H1 (cell line): ENCODE results near the gene TEX55. TPM values are rescaled to one million over a fixed set of nuclear protein-coding genes. Genes with fewer than 3 reads are reported as not detected.

Experiments used
- CTCF ChIA-PET: fragments of 300-600 bp; sonication (Branson Sonifier 250); formaldehyde crosslinking; loops from one replicate; lab custom pipeline; 2021; ENCODE audit not compliant: partially characterized antibody; lab: Charles Lee
- POLR2A ChIA-PET: fragments of 300-600 bp; sonication (Branson Sonifier 250); formaldehyde crosslinking; loops from one replicate; lab custom pipeline; 2021; ENCODE audit warnings: inconsistent platforms; ENCODE audit not compliant: partially characterized antibody; lab: Charles Lee
- DNase-seq, 2 experiments: peaks; one replicate each; pipeline versions ENCODE4 v3.0.0 to v3.0.0-alpha.2; 2010 to 2022; ENCODE audit warnings: low spot score in 2 of 2, low read depth in 1 of 2, mixed read lengths in 1 of 2
- FAIRE-seq: peaks from 2 replicates; lab custom pipeline; 2011; peaks lifted over from hg19 to GRCh38; lab: Jason Lieb, UNC
- H2AFZ ChIP-seq: 2 replicates; pipeline ENCODE4 v1.8.1; 2012; ENCODE audit warnings: low read length, inconsistent platforms
- H2AK5ac ChIP-seq: 2 replicates; pipeline ENCODE4 v1.6.1; 2013; ENCODE audit warnings: low read depth, low read length
- H2BK120ac ChIP-seq: replicated peaks from 2 replicates; pipeline ENCODE3; 2013; ENCODE audit warnings: low read depth, low read length, inconsistent platforms
- H2BK12ac ChIP-seq: 2 replicates; pipeline ENCODE4 v1.6.1; 2013; ENCODE audit warnings: low read depth, low read length
- H2BK15ac ChIP-seq: 2 replicates; pipeline ENCODE4 v1.6.1; 2013; ENCODE audit warnings: low read length
- H2BK20ac ChIP-seq: 2 replicates; pipeline ENCODE4 v1.6.1; 2013; ENCODE audit warnings: low read length
- H2BK5ac ChIP-seq: 2 replicates; pipeline ENCODE4 v1.6.1; 2013; ENCODE audit warnings: low read depth, low read length
- H3K14ac ChIP-seq: 2 replicates; pipeline ENCODE4 v1.6.1; 2013; ENCODE audit warnings: inconsistent platforms; ENCODE audit not compliant: insufficient read length
- H3K18ac ChIP-seq: 2 replicates; pipeline ENCODE4 v1.6.1; 2013; ENCODE audit warnings: low read length; ENCODE audit errors: extremely low read depth
- H3K23ac ChIP-seq: 2 replicates; pipeline ENCODE4 v1.6.1; 2013; ENCODE audit warnings: inconsistent platforms; ENCODE audit not compliant: insufficient read length
- H3K23me2 ChIP-seq: 2 replicates; pipeline ENCODE4 v1.6.1; 2013; ENCODE audit warnings: low read depth, low read length
- H3K27ac ChIP-seq: 2 replicates; pipeline ENCODE4 v1.6.1; 2011; ENCODE audit warnings: low read depth, low read length, inconsistent platforms
- H3K27me3 ChIP-seq, 4 experiments: replicated peaks in 1 of 4; 1 replicate in 1 of 4; 2 replicates in 3 of 4; pipeline versions ENCODE4 v1.6.1 to v1.8.1; 2011 to 2013; ENCODE audit warnings: low read length in 3 of 4, mild to moderate bottlenecking in 3 of 4, inconsistent platforms in 2 of 4, mixed read lengths in 2 of 4, moderate library complexity in 1 of 4; ENCODE audit not compliant: control insufficient read depth in 3 of 4, insufficient read depth in 3 of 4; ENCODE audit errors: extremely low read depth in 1 of 4
- H3K36me3 ChIP-seq, 4 experiments: 2 replicates each; pipeline versions ENCODE4 v1.6.1 to v1.8.1; 2011 to 2013; ENCODE audit warnings: mild to moderate bottlenecking in 4 of 4, low read length in 3 of 4, moderate library complexity in 2 of 4, control low read depth in 1 of 4, inconsistent platforms in 1 of 4; ENCODE audit not compliant: insufficient read depth in 4 of 4, control insufficient read depth in 2 of 4
- H3K4ac ChIP-seq: replicated peaks from 2 replicates; pipeline ENCODE3; 2013; ENCODE audit warnings: low read length, low read depth, mixed read lengths, inconsistent platforms; ENCODE audit not compliant: insufficient read length
- H3K4me1 ChIP-seq, 4 experiments: replicated peaks in 1 of 4; 1 replicate in 1 of 4; 2 replicates in 3 of 4; pipeline versions ENCODE4 v1.6.1 to v1.8.1; 2011 to 2013; ENCODE audit warnings: low read length in 3 of 4, inconsistent platforms in 2 of 4, mixed read lengths in 1 of 4; ENCODE audit not compliant: insufficient read depth in 4 of 4, control insufficient read depth in 3 of 4
- H3K4me2 ChIP-seq, 2 experiments: 2 replicates each; pipeline versions ENCODE4 v1.6.1 to v1.8.1; 2011 to 2013; ENCODE audit warnings: low read depth in 2 of 2, low read length in 2 of 2, control low read depth in 1 of 2, inconsistent platforms in 1 of 2, mild to moderate bottlenecking in 1 of 2; ENCODE audit not compliant: insufficient read depth in 1 of 2
- H3K4me3 ChIP-seq, 4 experiments: fragments of 200-600, 300-600 bp in 1 of 4; sonication (generic), shearing (Covaris generic), sonication (Bioruptor Twin) in 1 of 4; 2 replicates each; pipeline versions ENCODE4 v1.5.1 to v1.8.1; 2011 to 2016; ENCODE audit warnings: low read length in 4 of 4, low read depth in 3 of 4, control low read depth in 2 of 4, inconsistent platforms in 2 of 4, mild to moderate bottlenecking in 2 of 4, mixed read lengths in 1 of 4, moderate library complexity in 1 of 4; ENCODE audit not compliant: insufficient read depth in 2 of 4; ENCODE audit errors: extremely low read depth in 1 of 4
- H3K56ac ChIP-seq: replicated peaks from 2 replicates; pipeline ENCODE3; 2013; ENCODE audit warnings: low read depth, mild to moderate bottlenecking, mixed read lengths, low read length, inconsistent platforms; ENCODE audit not compliant: insufficient read length
- H3K79me1 ChIP-seq: 2 replicates; pipeline ENCODE4 v1.6.1; 2013; ENCODE audit warnings: low read depth, low read length, control low read depth
- H3K79me2 ChIP-seq, 2 experiments: 2 replicates each; pipeline versions ENCODE4 v1.6.1 to v1.8.1; 2012 to 2013; ENCODE audit warnings: low read length in 2 of 2, mild to moderate bottlenecking in 2 of 2, inconsistent platforms in 1 of 2; ENCODE audit not compliant: insufficient read depth in 2 of 2, control insufficient read depth in 1 of 2
- H3K9ac ChIP-seq, 4 experiments: replicated peaks in 1 of 4; 1 replicate in 1 of 4; 2 replicates in 3 of 4; pipeline versions ENCODE4 v1.6.1 to v1.8.1; 2011 to 2013; ENCODE audit warnings: low read depth in 3 of 4, low read length in 3 of 4, control low read depth in 2 of 4, mild to moderate bottlenecking in 2 of 4, moderate library complexity in 2 of 4, inconsistent platforms in 1 of 4; ENCODE audit errors: extremely low read depth in 1 of 4
- H3K9me3 ChIP-seq, 2 experiments: 2 replicates each; pipeline versions ENCODE4 v1.6.1 to v1.8.1; 2012 to 2013; ENCODE audit warnings: mild to moderate bottlenecking in 2 of 2, moderate library complexity in 2 of 2, control low read depth in 1 of 2, inconsistent platforms in 1 of 2, low read depth in 1 of 2, low read length in 1 of 2, mixed read lengths in 1 of 2; ENCODE audit not compliant: insufficient read depth in 2 of 2
- H4K20me1 ChIP-seq, 2 experiments: replicated peaks in 1 of 2; 2 replicates each; pipeline versions ENCODE3 to v1.8.1; 2011 to 2013; ENCODE audit warnings: inconsistent platforms in 2 of 2, low read length in 2 of 2, mild to moderate bottlenecking in 1 of 2; ENCODE audit not compliant: insufficient read depth in 2 of 2, control insufficient read depth in 1 of 2
- H4K5ac ChIP-seq: 2 replicates; pipeline ENCODE4 v1.6.1; 2013; ENCODE audit warnings: low read length, low read depth, mixed read lengths, inconsistent platforms; ENCODE audit not compliant: insufficient read length
- H4K8ac ChIP-seq: 2 replicates; pipeline ENCODE4 v1.8.0; 2013; ENCODE audit warnings: mild to moderate bottlenecking, moderate library complexity, low read length, inconsistent platforms; ENCODE audit not compliant: insufficient read depth; ENCODE audit errors: extremely low read depth
- H4K91ac ChIP-seq: replicated peaks from 2 replicates; pipeline ENCODE3; 2013; ENCODE audit warnings: low read length, mixed read lengths, inconsistent platforms; ENCODE audit not compliant: insufficient read length
- CBX5 ChIP-seq: fragments of 300-800, 300-1000 bp; sonication (generic); IDR thresholded peaks from 2 replicates; pipeline ENCODE4 v1.7.1; 2016; ENCODE audit warnings: antibody characterized with exemption, low read length, low read depth
- CBX8 ChIP-seq: fragments of 300-800, 300-1000 bp; sonication (generic); IDR thresholded peaks from 2 replicates; pipeline ENCODE4 v1.7.1; 2016; ENCODE audit warnings: low read depth, low read length, borderline replicate concordance
- CHD2 ChIP-seq: IDR thresholded peaks from 2 replicates; pipeline ENCODE4 v1.6.1; 2012; ENCODE audit warnings: low read length, improper control_type of control experiment
- JUND ChIP-seq: IDR thresholded peaks from 2 replicates; pipeline ENCODE4 v1.6.1; 2011; ENCODE audit warnings: mild to moderate bottlenecking, improper control_type of control experiment, low read length
- POLR2AphosphoS5 ChIP-seq: IDR thresholded peaks from 2 replicates; pipeline ENCODE4 v1.6.1; 2011; ENCODE audit warnings: low read depth, low read length
- SIRT6 ChIP-seq: IDR thresholded peaks from one replicate; pipeline ENCODE4 v1.7.1; 2012; ENCODE audit warnings: low read length, inconsistent platforms
- SIX5 ChIP-seq: IDR thresholded peaks from 2 replicates; pipeline ENCODE4 v1.6.1; 2011; ENCODE audit warnings: mild to moderate bottlenecking, low read depth, low read length
- WGBS, 2 experiments: shearing (Covaris generic) in 1 of 2; methylation state at CpG; one replicate each; pipeline versions ENCODE4 v1.1.6 to v1.1.7; 2013 to 2015; ENCODE audit warnings: low lambda C conversion rate in 2 of 2, mixed read lengths in 2 of 2, inconsistent platforms in 1 of 2, low coverage in 1 of 2, missing lambda C conversion rate in 1 of 2; ENCODE audit not compliant: insufficient replicate concordance in 2 of 2, insufficient coverage in 1 of 2, insufficient read length in 1 of 2; ENCODE audit errors: extremely low coverage in 1 of 2, missing lambda C conversion rate in 1 of 2; 5-methylcytosine and 5-hydroxymethylcytosine counted together
- polyA plus RNA-seq, 7 experiments: library from polyadenylated mRNA; depleted of rRNA in 3 of 7; stranded (reverse) in 5 of 7; unstranded in 2 of 7; fragments of >200 nt in 5 of 7; fragments of 200-250 nt in 2 of 7; gene quantifications; 1 replicate in 5 of 7; 2 replicates in 1 of 7; 4 replicates in 1 of 7; pipeline versions ENCODE4 v1.2.1 to v1.2.3, GENCODE V29; 2011 to 2013; ENCODE audit warnings: missing spikeins in 2 of 7, mixed read lengths in 2 of 7
- total RNA-seq: library from RNA; stranded (reverse); fragmentation: NEBNext Ultra II Directional; extraction: Animal tissue kit (Norgen Biotek cat#: 25700); gene quantifications from 2 replicates; pipeline ENCODE4 v1.2.1, GENCODE V29; 2021

TEX55 gene
- total and polyA plus RNA-seq, 2 of the 8 experiments (the other 6 are each of a cell fraction or from before 2014, with no cell fraction given) = not detected

GRCh38 chr3:119147494-119147893 is 1.5 kb downstream of the TEX55 start:
- Histone ChIP-seq H3K9me3 (peaks cover 3 to 4% of the 10 kb centered on the region in 2 experiments; a peak in 2 of 4 replicates), H2BK20ac (no peak overlapping the region), H2BK5ac (no peak overlapping the region), H3K4me3 (no peak overlapping the region), H3K9ac (no peak overlapping the region), H2AFZ (no peak overlapping the region), H3K27me3 (peaks cover 0 to 2% (median 0%) of the 10 kb centered on the region in 4 experiments; a peak in 3 of 7 replicates), H3K14ac (no peak overlapping the region), H3K79me2 (no peaks in the 10 kb centered on the region), H3K23ac (no peak overlapping the region), H3K36me3 (no peaks in the 10 kb centered on the region), H3K79me1 (no peaks in the 10 kb centered on the region)
- no peak for DNase-seq
- WGBS, 2 experiments = 53% methylated on average over 2 of the region's 2 CpGs; no CpG with 5 or more reads in 1 of the 2 experiments
- CTCF ChIA-PET = interaction anchor here (1.2 to 4.1 kb wide), 4 partner anchors 8 to 94 kb away, joined by 3 to 19 read pairs (median 11); no protein-coding TSS in a partner anchor
- no peak for TF ChIP-seq SIX5
- TF ChIP-seq CBX5 = no peak
- no peak for TF ChIP-seq CHD2
- no peak for TF ChIP-seq JUND
- no peak for TF ChIP-seq CBX8
- no peak for TF ChIP-seq SIRT6
- TF ChIP-seq POLR2AphosphoS5 = no peak
- TF ChIP-seq, all 59 proteins: peak for 0
- Histone ChIP-seq H2BK15ac (no peak overlapping the region), H3K56ac (no peak overlapping the region), H4K20me1 (no peaks in the 10 kb centered on the region), H2BK120ac (no peak overlapping the region), H3K4ac (no peak overlapping the region), H2AK5ac (no peak overlapping the region), H4K5ac (no peak overlapping the region), H3K4me1 (no peaks in the 10 kb centered on the region), H3K23me2 (no peaks in the 10 kb centered on the region), H3K27ac (no peak overlapping the region), H2BK12ac (no peak overlapping the region), H3K4me2 (no peak overlapping the region), H3K18ac (no peak overlapping the region), H4K91ac (no peak overlapping the region), H4K8ac (no peak overlapping the region)
- no peak for FAIRE-seq
- POLR2A ChIA-PET = interaction anchor here (0.6 kb wide), 1 partner anchor 24 kb away, joined by 3 read pairs; no protein-coding TSS in a partner anchor
